Thyroid gland (tissue), 4 donors: ENCODE measurements around the gene SMARCC1.

ENCODE experiments used
- CTCF ChIP-seq, 6 experiments: fragments of 200-600 bp in 3 of 6; fragments of 450-650 bp in 3 of 6; sonication (generic) in 3 of 6; IDR thresholded peaks; one replicate each; pipeline ENCODE4 v1.5.1; 2016 to 2019; ENCODE audit warnings: antibody characterized with exemption in 6 of 6, mild to moderate bottlenecking in 2 of 6, inconsistent platforms in 1 of 6, moderate library complexity in 1 of 6
- POLR2A ChIP-seq, 2 donors: fragments of 450-650 bp; IDR thresholded peaks; one replicate each; pipeline ENCODE4 v1.6.1; 2017; ENCODE audit warnings: antibody characterized with exemption in 2 of 2, mild to moderate bottlenecking in 2 of 2, moderate library complexity in 1 of 2

- no peak for TF ChIP-seq POLR2A (IDR thresholded peaks at IDR 0.05)
- TF ChIP-seq CTCF (IDR thresholded peaks at IDR 0.05): no peak
Observed at GRCh38 chr3:47594792-47595191, 186.9 kb downstream of the SMARCC1 start.
